Chondrocyte (in vitro differentiated cells): ENCODE measurements around the gene SINHCAF. TPM values are rescaled to one million over a fixed set of nuclear protein-coding genes. Genes with fewer than 3 reads are reported as not detected.

Source experiments
- DNase-seq: peaks from one replicate; pipeline ENCODE4 v3.0.0; 2021; ENCODE audit warnings: mixed read lengths, low spot score
- H3K27ac Mint-ChIP-seq: one replicate; pipeline ENCODE4 v1.8.0; 2021; ENCODE audit warnings: mild to moderate bottlenecking, moderate library complexity, mixed read lengths; ENCODE audit not compliant: unreplicated experiment
- H3K27me3 Mint-ChIP-seq: 2 replicates; pipeline ENCODE4 v1.8.0; 2021; ENCODE audit warnings: low read depth, mixed read lengths
- H3K36me3 Mint-ChIP-seq: 2 replicates; pipeline ENCODE4 v1.8.0; 2021; ENCODE audit warnings: low read depth, mixed read lengths
- H3K4me1 Mint-ChIP-seq: 2 replicates; pipeline ENCODE4 v1.8.0; 2021; ENCODE audit warnings: low read depth, mild to moderate bottlenecking, mixed read lengths
- H3K4me3 Mint-ChIP-seq: one replicate; pipeline ENCODE4 v1.8.0; 2021; ENCODE audit warnings: mild to moderate bottlenecking, moderate library complexity, mixed read lengths; ENCODE audit not compliant: unreplicated experiment
- H3K9me3 Mint-ChIP-seq: 2 replicates; pipeline ENCODE4 v1.8.0; 2021; ENCODE audit warnings: low read depth, mixed read lengths
- total RNA-seq: library from RNA; stranded (reverse); gene quantifications from 3 replicates; pipeline ENCODE4 v1.2.1, GENCODE V29; 2021
- TF ChIP-seq, protein P1 (sequence below): fragments of 200-600 bp; sonication (generic); IDR thresholded peaks from 2 replicates; pipeline ENCODE4 v1.5.0; 2021; ENCODE audit warnings: antibody characterized with exemption, mild to moderate bottlenecking, moderate library complexity

SINHCAF gene
- total RNA-seq, 1 donor from 2014 or later, result 32.5 TPM

DNA sequence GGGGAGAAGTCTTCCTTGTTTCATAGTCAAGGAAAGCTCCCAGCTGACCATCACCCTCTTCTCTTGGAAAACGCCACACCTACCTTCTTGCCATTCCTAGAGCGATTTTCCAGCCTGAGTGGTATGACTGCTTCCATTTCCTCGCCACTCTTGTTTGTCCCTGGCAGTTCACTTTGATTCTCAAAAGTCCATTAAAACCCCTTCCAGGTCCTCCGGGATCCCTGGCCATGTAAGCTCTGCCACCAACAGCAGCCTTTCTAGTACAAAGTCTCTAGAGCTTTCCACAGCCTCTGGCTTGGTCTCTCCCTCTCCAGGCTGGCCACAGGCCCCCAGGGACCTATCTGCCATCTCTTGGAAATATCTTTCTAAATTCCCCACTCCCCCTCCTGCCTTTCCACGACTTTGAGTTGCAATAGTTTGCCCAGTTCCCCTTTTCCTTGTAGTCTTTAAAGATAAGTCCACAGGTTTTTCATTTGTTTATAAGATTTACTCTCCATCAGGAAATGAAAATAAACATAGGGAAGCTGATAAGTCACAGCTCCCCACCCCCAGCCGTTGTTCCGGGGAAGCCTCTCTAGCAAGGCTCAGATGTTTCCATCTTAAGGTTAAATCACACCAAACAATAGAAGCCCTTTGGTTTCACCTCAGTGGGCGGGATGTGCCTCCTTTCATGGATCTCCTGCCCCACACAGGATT lies 42.9 kb upstream of the SINHCAF start:
- peaks cover 2% of the 10 kb centered on the region for H3K9me3 Mint-ChIP-seq
- no peak overlapping the region for H3K27ac Mint-ChIP-seq
- H3K4me1 Mint-ChIP-seq, result peaks cover 25% of the 10 kb centered on the region
- DNase-seq, result no peak
- H3K27me3 Mint-ChIP-seq, result peaks cover 2% of the 10 kb centered on the region
- TF ChIP-seq, protein P1, sequence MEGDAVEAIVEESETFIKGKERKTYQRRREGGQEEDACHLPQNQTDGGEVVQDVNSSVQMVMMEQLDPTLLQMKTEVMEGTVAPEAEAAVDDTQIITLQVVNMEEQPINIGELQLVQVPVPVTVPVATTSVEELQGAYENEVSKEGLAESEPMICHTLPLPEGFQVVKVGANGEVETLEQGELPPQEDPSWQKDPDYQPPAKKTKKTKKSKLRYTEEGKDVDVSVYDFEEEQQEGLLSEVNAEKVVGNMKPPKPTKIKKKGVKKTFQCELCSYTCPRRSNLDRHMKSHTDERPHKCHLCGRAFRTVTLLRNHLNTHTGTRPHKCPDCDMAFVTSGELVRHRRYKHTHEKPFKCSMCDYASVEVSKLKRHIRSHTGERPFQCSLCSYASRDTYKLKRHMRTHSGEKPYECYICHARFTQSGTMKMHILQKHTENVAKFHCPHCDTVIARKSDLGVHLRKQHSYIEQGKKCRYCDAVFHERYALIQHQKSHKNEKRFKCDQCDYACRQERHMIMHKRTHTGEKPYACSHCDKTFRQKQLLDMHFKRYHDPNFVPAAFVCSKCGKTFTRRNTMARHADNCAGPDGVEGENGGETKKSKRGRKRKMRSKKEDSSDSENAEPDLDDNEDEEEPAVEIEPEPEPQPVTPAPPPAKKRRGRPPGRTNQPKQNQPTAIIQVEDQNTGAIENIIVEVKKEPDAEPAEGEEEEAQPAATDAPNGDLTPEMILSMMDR, result no peak
- no peak overlapping the region for H3K4me3 Mint-ChIP-seq
- H3K36me3 Mint-ChIP-seq, result peaks cover 2% of the 10 kb centered on the region

DNA sequence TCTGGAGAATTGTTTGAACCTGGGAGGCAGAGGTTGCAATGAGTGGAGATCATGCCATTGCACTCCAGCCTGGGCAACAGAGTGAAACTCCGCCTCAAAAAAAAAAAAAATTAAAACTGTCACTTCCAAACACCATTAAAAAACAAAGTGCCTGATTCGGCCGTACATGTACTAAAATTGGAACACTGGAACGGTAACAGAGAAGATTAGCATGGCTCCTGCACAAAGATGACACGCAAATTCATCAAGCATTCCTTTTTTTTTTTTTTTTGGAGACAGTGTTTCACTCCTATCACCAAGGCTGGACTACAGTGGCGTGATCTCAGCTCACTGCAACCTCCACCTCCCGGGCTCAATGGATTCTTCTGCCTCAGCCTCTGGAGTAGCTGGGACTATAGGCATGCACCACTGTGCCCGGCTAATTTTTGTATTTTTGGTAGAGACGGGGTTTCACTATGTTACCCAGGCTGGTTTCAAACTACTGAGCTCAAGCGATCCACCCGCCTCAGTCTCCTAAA lies 40.2 kb upstream of the SINHCAF start:
- peaks cover 32% of the 10 kb centered on the region for H3K4me1 Mint-ChIP-seq
- peaks cover 2% of the 10 kb centered on the region for H3K9me3 Mint-ChIP-seq
- no peak for DNase-seq
- peaks cover 2% of the 10 kb centered on the region for H3K27me3 Mint-ChIP-seq
- H3K27ac Mint-ChIP-seq, result no peak overlapping the region
- H3K4me3 Mint-ChIP-seq, result no peak overlapping the region
- peaks cover 2% of the 10 kb centered on the region for H3K36me3 Mint-ChIP-seq
- TF ChIP-seq, protein P1, result no peak

DNA sequence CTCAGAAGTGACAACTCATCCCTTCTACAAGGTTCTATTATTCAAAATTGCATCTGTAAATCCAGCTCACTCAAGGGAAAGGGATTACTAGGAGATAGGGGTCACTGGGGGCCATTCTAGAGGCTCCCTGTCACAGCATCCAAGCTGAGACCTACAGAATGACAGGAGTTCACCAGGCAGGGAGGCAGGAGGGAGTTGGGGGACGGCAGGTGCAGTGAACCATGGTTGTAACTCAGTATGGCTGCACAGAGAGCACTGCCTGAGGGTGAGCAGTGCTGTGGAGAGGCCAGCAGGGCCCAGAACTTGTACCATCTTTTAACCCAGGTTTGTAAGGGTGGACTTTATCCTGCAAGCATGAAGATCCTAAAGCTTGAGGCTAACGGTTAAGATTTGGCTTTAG lies 37.9 kb upstream of the SINHCAF start:
- Mint-ChIP-seq H3K27me3 (peaks cover 2% of the 10 kb centered on the region), H3K36me3 (peaks cover 2% of the 10 kb centered on the region), H3K4me1 (peaks cover 13% of the 10 kb centered on the region), H3K9me3 (peaks cover 2% of the 10 kb centered on the region), H3K27ac (no peak overlapping the region), H3K4me3 (no peak overlapping the region)
- TF ChIP-seq, protein P1, result no peak
- no peak for DNase-seq

DNA sequence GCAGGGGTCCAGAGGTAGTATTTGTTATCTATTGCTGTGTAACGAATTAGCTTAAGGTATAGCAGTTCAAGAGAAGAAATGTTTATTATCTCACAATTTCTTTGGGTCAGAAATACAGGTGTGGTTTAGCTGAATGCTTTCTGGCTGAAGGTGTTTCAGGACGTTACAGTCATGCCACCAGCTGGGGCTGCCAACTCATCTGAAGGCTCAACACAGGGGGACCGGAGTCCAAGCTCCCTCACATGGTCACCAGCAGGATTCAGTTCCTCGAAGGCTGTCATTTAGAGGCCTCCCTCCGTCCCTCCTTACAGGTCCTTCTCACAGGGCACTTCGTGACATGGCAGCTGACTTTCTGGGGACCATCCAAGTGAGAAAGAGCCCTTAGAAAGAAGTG lies 37.5 kb upstream of the SINHCAF start:
- H3K27me3 Mint-ChIP-seq, result peaks cover 2% of the 10 kb centered on the region
- TF ChIP-seq, protein P1, result no peak
- H3K27ac Mint-ChIP-seq, result no peak overlapping the region
- peaks cover 2% of the 10 kb centered on the region for H3K9me3 Mint-ChIP-seq
- H3K4me1 Mint-ChIP-seq, result peaks cover 9% of the 10 kb centered on the region
- DNase-seq, result no peak
- H3K36me3 Mint-ChIP-seq, result peaks cover 2% of the 10 kb centered on the region
- H3K4me3 Mint-ChIP-seq, result no peak overlapping the region

DNA sequence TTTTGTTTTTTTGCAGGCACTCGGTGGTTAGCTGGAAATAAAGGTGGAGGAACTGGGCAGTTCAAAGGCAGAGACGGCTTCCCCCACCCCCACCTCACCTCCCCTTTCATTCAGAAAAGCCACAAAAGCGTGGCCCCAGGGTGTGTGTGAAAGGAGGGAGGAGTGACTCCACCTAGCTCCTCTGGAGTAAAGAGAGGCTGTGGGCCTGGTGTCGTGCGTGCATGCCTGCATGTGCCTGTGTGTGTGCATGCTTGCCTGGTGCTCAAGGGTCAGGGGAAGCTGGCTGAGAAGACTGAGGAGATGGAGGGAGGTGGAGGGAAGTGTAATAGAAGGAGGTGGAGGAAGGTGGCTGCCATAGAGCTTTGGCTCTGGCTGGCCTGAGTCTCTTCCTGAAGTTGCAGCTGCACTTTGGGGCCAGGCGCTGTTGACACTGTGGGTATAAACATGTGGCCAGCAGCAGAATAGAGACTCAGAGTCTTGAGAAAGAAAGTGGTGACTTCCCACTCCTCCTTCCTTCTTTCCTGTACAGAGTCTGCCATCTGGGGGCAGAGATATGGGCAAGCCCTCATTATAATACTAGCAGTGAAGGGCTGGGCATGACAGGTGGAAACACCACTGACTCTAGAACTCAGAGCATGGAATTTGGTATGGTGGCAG lies 36.9 kb upstream of the SINHCAF start:
- no peak overlapping the region for H3K4me3 Mint-ChIP-seq
- H3K4me1 Mint-ChIP-seq, result peaks cover 9% of the 10 kb centered on the region
- H3K27ac Mint-ChIP-seq, result no peak overlapping the region
- no peak for DNase-seq
- peaks cover 2% of the 10 kb centered on the region for H3K27me3 Mint-ChIP-seq
- TF ChIP-seq, protein P1, result no peak
- H3K36me3 Mint-ChIP-seq, result peaks cover 2% of the 10 kb centered on the region
- H3K9me3 Mint-ChIP-seq, result peaks cover 2% of the 10 kb centered on the region
